ENCODE data around the gene RCSD1.

DNA sequence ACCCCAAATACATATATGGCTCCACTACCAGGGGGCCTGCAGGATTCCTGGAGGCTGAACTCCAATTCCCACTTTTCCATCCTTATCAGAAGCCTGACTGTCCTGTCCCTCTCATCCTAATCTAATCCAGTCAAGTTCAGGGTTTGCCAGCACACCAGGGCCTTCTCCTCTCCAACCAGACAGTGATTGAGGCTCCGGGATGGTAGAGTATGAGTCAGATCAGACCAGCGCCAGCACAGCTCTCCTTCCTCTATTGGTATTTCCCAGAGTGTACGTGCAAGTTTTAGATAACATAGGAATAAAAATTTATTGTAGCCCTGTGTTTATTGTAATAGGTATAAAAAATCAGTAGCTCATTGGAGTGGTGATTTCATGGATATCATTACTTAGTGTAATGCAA, 24.5 kb upstream of the RCSD1 start:
- TF ChIP-seq NFIC (IDR thresholded peaks at IDR 0.05) (no peak), ZBTB7A (IDR thresholded peaks at IDR 0.05; ENCODE audit: low read depth) (no peak), FOXM1 (IDR thresholded peaks at IDR 0.05; ENCODE audit: borderline replicate concordance, low read depth) (no peak)
- TF ChIP-seq, protein P1, sequence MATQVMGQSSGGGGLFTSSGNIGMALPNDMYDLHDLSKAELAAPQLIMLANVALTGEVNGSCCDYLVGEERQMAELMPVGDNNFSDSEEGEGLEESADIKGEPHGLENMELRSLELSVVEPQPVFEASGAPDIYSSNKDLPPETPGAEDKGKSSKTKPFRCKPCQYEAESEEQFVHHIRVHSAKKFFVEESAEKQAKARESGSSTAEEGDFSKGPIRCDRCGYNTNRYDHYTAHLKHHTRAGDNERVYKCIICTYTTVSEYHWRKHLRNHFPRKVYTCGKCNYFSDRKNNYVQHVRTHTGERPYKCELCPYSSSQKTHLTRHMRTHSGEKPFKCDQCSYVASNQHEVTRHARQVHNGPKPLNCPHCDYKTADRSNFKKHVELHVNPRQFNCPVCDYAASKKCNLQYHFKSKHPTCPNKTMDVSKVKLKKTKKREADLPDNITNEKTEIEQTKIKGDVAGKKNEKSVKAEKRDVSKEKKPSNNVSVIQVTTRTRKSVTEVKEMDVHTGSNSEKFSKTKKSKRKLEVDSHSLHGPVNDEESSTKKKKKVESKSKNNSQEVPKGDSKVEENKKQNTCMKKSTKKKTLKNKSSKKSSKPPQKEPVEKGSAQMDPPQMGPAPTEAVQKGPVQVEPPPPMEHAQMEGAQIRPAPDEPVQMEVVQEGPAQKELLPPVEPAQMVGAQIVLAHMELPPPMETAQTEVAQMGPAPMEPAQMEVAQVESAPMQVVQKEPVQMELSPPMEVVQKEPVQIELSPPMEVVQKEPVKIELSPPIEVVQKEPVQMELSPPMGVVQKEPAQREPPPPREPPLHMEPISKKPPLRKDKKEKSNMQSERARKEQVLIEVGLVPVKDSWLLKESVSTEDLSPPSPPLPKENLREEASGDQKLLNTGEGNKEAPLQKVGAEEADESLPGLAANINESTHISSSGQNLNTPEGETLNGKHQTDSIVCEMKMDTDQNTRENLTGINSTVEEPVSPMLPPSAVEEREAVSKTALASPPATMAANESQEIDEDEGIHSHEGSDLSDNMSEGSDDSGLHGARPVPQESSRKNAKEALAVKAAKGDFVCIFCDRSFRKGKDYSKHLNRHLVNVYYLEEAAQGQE (IDR thresholded peaks at IDR 0.05; ENCODE audit: low read depth), result no peak
- TF ChIP-seq, protein P2, sequence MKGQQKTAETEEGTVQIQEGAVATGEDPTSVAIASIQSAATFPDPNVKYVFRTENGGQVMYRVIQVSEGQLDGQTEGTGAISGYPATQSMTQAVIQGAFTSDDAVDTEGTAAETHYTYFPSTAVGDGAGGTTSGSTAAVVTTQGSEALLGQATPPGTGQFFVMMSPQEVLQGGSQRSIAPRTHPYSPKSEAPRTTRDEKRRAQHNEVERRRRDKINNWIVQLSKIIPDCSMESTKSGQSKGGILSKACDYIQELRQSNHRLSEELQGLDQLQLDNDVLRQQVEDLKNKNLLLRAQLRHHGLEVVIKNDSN (IDR thresholded peaks at IDR 0.05), result no peak
